CD4-positive, alpha-beta T cell treated with Interferon gamma for 1 hour (primary cell): ENCODE data around the gene KDM2B.

Experiments used
- DNase-seq: peaks from one replicate; pipeline ENCODE4 v3.0.0-alpha.2; 2020

The KDM2B gene

GRCh38 chr12:121453629-121454028 is 127.2 kb downstream of the KDM2B start:
- DNase-seq, result no peak

GRCh38 chr12:121452985-121453360 is 127.8 kb downstream of the KDM2B start:
- no peak for DNase-seq

DNA sequence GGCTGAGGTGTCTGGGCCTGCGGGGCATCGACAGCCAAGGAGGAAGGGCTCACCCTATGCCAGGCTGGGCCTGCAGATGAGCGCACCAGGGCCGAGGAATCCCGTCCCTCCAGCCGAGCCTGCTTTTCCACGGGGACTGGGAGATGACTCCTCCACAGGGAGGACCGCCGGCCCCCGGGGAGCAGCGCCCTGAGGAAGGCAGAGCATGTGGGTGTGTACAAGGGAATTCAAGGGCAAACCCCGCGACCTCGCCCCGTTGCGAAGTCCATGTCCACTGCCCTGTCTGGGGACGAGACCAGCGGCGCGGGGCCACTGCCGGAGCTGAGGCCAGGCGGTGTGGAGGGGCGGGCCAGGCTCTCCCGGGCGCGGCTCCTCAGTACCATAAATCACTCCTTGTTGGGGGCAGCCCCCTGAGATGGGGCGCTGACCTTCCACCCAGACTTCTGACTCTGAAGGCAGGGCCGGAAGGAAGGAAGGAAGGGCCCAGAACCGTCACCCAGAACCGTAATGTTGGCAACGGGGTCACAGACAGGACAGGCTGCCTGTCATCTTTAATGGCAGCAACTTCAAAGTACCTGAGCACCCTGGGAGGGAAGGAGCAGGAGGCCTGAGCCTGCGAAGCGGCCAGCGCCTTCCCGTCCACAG is 128.4 kb downstream of the KDM2B start:
- DNase-seq, result no peak

DNA sequence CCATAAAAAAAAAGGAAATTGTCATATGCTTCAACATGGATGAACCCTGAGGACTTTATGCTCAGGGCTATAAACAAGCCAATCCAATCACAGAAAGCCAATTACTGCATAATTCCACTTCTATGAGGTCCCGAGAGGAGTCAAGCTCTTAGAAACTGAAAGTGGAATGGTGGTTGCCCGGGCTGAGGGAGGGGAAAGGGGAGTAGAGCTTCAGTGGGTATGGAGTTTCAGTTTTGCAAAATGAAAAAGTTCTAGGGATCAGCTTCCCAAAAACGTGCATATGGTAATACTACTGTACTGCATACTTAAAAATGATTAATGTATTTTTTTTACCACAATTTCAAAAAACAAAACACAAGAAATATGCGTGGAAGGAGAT is 128.9 kb downstream of the KDM2B start:
- DNase-seq, result no peak

GRCh38 chr12:121448771-121449315 is 132.0 kb downstream of the KDM2B start:
- no peak for DNase-seq

GRCh38 chr12:121446750-121447149 is 134.1 kb downstream of the KDM2B start:
- no peak for DNase-seq

GRCh38 chr12:121444842-121445202 is 136.0 kb downstream of the KDM2B start:
- no peak for DNase-seq

GRCh38 chr12:121443911-121444841 is 136.6 kb downstream of the KDM2B start:
- no peak for DNase-seq

DNA sequence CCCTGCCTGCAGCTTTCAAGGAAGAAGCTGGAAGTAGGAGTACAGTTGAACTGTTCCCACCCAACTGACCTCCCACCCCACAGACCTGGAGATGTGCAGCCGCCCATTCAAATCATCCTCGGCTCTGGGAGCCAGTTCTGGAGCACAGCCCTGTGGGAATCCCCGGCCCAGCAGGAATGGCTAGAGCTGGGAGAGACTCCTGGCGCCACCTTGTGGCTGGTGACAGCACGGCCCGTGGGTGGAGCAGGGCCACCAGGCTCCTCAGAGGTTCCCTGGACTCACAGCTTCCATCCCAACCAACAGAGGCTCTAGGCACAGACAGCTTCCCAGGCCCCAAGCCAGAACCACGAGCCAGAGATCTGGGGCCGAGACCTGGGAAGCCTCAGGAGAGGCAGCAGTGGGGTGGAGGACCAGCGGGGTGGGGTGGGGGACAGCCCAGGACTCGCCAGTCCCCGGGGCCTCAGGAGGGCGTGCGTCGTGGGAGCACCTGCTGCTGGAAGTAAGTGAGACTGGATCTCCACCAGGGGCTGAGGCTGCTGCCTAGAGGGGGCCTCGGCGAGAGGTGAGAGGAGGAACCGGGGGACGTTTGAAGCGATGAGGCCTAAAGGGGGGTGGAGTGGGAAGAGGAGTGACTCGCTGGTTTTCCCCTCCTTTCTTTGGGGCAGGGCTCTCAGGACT is 137.5 kb downstream of the KDM2B start:
- peak; percentile 59 for DNase-seq

- no peak for DNase-seq
Measured at GRCh38 chr12:121442028-121442948, 138.5 kb downstream of the KDM2B start.

GRCh38 chr12:121441555-121441954 is 139.3 kb downstream of the KDM2B start:
- DNase-seq, result no peak

- DNase-seq, result no peak
Measured at GRCh38 chr12:121440768-121441167, 140.1 kb downstream of the KDM2B start.

- DNase-seq, result no peak
Measured at GRCh38 chr12:121439715-121440114, 141.1 kb downstream of the KDM2B start.

DNA sequence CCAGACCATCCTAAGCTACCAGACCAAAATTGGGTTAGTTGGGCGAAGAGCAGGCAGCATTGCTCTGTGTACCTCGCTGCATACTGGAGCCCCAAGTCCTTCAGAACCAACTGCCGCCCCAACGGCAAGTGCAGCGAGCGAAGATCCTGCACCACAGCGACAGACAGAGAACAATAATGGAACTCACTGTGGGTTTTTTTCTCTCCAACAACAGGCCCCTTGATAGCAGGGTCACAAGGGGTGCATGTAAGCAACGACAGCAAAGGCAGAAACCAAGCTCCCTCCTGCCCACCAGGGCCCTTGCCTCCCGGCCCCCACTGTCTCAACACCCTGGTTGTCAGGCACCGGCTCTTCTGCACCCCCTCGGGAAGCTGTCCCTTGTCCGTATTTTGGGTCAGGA is 141.9 kb downstream of the KDM2B start:
- DNase-seq, result no peak

DNA sequence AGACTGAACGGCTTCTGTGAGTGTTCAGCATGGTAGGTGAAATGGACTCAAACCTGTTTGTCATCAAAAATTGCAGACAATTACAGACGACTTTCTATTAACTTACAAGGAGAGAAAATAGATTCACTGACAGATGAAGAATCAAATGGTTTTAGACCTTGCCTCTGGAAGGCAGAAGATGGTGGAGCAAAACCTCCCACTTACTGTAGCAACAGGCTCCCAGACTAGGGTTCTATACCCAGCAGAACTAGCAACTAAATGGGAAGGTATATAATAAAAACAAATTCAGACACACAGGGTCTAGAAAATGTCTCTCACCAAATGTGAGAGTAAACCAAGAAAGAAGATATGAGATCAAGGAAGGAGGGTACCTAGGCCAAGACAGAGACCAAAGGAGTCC is 144.1 kb downstream of the KDM2B start:
- DNase-seq, result no peak

- DNase-seq, result no peak
Measured at GRCh38 chr12:121432740-121433480, 147.9 kb downstream of the KDM2B start.

DNA sequence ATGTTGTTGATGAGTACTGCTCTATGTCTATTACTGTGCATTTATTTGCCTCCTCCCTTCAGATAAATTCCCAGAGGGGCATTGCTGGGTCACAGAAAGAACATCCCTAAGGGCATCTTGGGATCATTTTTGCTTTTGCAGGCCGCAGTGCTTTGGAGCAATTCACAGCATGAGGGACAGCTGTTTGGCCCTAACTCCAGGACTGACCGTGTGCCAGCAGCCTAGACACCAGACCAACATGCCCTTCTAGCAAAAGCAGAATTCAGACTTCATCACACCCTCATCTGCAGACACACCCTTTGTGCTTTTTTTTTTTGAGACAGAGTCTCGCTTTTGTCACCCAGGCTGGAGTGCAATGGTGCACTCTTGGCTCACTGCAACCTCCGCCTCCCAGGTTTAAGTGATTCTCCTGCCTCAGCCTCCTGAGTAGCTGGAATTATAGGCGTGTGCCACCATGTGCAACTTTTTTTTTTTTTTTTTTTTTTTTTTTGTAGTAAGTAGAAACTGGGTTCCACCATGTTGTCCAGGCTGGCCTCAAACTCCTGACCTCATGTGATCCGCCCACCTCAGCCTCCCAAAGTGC is 149.9 kb downstream of the KDM2B start:
- no peak for DNase-seq

- DNase-seq, result no peak
Measured at GRCh38 chr12:121428883-121429282, 151.9 kb downstream of the KDM2B start.

DNA sequence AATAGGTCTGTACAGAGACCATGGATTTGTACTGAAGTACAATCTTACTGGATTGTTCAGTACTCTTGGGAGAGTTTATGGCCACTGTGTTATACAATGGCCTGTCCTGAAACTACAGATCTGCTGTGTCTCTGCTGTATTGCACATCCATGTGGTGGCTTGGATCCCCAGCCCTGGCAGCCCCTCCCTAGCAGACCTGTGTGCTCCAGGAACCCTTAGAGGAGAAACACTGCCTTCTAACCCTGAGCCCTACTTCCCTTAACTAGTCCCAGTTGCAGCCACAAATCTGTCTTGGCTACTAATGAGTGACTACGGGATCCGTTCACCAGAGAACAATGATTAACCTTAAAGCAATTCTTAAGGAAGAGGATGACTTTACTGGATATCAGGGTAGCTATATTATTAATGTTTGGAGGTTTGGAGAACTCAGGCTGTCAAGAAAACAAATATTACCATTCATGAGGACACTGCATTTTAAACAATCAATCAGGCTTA is 153.2 kb downstream of the KDM2B start:
- no peak for DNase-seq

DNA sequence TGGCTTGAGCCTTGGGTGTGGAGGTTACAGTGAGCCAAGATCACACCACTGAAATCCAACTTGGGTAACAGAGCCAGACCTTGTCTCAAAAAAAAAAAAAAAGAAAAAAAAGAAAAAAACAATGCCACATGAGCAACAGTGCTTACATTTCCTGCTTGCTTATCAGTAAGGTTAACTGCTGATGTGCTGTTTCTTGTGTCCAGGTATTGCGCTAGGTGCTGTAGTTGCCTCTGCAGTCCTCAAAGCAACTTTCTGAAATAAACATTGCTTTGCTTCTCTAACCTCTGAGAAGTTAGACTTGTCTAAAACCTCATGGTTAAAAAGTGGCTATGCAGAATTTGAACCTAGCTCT is 156.2 kb downstream of the KDM2B start:
- DNase-seq, result no peak
